Islet precursor cell (in vitro differentiated cells): ENCODE results near the gene LY6G6C.
"Not testable (repeated sequence)": the region's sequence is repeated elsewhere in the genome, so short reads cannot be mapped to it uniquely, and the experiment has no call there.

Source experiments
- DNase-seq: peaks from one replicate; pipeline ENCODE4 v3.0.0-alpha.2; 2018

The LY6G6C gene

DNA sequence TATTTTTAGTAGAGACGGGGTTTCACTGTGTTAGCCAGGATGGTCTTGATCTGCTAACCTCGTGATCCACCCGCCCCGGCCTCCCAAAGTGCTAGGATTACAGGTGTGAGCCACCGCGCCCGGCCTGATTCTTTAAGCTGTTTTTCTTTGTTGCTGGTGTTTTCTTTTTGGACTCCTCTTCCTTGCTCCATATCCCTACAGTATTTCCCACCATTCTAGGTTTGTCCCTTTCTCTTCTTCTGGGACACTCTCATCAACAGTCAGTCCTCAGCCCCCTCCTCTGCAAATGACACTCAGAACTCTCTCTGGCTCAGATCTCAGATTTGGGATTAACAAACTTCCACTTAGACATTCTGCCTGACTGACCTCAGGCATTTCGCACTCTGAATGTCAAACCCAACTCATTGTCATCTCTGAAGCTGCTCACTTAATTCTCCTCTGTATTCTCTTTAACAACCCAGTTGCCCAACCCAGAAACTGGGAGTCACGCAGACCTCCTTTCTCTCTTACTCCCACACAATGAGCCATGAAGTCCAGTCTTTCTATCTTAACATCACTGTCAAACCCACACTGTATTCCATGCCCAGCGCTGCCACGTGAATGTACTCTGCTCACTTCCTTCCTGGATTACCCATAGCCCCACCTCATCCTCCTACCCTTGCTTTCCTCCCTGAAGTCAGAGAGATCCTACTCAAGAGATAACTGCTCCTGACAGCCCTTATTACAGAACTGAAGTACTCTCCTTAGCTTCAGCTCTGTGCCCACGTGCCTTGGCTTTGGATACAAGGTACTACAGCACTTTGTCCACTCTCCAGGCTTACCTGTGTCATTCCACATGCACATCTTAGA, 4.2 kb upstream of the LY6G6C start:
- no peak for DNase-seq

DNA sequence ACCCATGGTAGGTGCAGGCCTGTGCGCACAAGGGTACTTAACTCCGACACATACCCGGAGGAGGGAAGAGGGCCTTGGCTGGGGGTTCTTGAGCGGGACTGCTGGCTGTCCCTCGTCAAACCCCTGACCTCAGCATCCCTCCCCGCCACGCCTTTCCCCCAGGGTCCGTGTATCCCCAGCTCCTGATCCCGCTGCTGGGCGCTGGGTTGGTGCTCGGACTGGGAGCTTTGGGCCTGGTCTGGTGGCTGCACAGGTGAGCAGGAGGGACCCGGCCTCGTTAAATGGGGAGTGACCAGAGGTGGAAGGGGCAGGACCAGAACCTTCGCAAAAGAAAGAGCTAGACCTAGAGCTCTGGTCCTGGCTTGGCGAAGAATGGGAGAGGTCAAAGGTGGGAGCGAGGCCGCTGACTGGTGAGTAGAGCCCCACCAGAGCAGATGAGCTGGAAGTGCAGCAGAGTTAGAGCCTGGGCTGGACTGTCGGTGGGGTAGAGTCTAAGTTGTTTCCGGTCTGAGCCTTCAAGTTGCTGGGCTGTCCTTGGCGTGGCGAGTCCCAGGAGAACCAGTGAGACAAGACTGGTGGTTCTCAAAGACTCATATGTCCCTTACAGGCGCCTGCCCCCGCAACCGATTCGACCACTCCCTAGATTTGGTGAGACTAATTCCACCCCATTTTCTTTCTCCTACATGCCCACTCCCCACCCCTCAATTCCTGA, 2.6 kb upstream of the LY6G6C start:
- no peak for DNase-seq

DNA sequence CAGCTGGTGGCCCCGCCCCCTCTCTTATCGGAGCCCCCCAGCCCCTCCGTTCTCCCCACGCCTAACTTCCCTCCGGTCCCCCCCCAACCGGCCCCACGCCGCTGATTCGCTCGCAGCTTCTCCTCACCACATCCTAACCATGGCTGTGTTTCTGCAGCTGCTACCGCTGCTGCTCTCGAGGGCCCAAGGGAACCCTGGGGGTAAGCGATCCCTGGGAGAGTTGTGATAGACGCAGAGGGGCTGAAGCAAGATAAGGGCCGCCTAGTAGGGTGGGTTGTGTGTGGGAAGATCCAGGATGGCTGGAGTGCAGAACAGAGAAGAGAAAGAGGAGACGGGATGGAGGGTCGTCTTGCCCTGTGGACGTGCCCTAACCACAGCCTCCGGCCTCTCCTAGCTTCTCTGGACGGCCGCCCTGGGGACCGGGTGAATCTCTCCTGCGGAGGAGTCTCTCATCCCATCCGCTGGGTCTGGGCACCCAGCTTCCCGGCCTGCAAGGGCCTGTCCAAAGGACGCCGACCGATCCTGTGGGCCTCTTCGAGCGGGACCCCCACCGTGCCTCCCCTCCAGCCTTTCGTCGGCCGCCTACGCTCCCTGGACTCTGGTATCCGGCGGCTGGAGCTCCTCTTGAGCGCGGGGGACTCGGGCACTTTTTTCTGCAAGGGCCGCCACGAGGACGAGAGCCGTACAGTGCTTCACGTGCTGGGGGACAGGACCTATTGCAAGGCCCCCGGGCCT, 1.9 kb upstream of the LY6G6C start, which contains the start of gene MPIG6B:
MPIG6B (plus strand) TSS at position 129 of the 735 bp plus-strand sequence; CDS start at position 140, 11 bp downstream.
- peak; percentile 42 for DNase-seq

DNA sequence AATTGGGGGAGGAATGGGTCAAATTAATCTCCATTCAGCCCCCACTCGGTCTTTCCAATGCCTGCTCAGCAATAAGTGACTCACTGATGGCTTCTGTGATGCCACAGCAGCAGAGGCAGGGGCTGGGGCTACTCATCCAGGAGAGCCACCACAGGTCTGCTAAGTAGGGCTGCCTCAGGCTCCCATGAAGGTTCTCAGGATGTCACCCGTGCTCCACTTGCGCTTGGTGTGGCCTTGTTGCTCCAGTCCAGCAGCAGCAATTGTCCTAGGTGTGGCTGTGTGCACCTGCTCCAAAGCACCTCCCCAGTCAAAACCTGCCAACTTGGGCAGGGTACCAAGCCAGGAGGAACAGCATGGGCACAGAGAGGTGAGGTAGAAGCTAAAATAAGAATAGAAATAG, 627 bp upstream of the LY6G6C start:
- DNase-seq, result no peak

DNA sequence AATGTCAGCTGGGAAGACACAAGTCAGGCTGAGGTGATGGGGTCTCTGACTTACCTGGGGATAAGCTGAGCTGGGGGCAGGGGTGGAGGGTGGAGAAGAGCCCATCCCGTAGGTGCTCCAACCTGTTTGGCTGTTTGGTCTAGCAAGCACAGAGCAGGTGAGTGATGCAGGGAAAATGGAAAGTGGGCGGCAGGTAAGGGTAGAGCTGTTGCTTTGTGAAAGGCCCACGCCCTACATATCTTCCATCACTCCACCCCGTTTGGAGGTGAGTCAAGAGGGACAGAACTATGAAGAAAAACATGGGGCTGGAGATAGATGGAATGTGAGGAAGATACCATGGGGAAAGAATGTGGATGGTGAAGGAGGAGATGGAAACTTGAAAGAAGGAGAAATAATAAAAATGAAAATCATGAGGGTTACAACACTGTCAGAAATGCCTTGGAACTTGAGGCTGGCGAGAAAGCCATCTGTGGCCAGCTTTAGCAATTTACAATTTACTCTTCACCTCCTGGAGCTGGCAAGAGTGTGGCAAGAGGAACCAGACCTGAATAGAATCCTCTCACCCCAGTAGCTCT, 1.3 kb downstream of the LY6G6C start:
- DNase-seq, result peak; percentile 51

DNA sequence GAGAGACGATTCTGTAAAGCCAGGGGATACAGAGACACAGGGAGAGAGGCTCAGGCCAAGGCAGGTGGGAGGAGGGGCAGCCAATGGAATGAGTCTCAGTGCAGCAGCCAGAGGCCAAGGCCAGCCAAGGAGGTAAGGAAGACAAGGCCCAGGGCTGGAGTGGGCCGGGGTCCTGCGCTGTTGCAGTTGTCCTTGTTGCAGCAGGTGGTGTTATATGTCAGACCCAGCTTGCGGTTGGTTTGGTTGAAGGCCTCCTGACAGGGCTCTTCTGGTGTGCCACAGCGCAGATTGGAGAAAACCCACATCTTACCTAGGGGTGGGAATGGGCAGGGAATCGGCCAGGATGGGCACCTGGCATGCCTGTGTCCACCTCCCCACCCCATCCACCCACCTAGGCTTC, 2.5 kb downstream of the LY6G6C start:
- DNase-seq, result no peak

DNA sequence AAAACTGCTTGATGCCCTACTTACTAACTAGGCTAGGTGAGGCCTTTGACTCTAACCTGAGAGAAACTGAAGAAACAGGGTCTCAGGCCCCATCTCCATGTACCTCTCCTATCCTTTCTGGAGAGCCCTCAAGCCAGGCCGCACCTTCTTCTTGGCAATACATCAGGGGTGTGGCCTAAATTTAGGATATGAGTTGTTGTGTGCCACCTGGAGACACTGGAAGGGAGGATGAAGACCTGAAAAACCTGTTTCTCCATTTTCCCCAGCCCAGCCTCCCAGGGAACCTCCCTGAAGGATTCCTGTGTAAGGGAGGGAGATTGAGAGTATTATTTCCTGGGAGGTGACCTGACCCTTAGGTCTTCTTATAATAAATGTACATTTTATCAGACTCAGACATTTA, 3.3 kb downstream of the LY6G6C start:
- DNase-seq, result peak; percentile 79

DNA sequence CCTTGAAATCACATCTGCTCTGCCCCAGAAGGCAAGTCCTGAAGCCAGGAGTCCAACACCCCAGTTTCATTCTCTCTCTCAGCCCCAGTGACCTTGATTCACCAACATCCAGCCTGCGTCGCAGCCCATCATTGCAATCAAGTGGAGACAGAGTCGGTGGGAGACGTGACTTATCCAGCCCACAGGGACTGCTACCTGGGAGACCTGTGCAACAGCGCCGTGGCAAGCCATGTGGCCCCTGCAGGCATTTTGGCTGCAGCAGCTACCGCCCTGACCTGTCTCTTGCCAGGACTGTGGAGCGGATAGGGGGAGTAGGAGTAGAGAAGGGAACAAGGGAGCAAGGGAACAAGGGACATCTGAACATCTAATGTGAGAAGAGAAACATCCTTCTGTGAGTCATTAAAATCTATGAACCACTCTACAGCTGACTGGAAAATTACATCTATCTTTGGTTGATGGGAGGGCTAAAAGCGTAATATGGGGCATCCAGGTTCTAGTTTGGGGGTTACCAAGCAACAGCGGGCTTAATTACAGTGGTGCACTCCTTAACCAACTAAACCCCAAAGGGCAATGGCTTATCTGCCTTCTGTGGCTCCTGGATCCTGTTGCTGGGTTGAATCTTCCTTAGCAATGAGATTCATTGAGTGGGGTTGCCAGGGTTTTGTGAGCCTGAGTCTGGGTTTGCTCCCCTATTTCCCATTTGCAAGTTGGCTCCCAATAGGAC, 3.9 kb downstream of the LY6G6C start:
- DNase-seq, result peak; percentile 89

DNA sequence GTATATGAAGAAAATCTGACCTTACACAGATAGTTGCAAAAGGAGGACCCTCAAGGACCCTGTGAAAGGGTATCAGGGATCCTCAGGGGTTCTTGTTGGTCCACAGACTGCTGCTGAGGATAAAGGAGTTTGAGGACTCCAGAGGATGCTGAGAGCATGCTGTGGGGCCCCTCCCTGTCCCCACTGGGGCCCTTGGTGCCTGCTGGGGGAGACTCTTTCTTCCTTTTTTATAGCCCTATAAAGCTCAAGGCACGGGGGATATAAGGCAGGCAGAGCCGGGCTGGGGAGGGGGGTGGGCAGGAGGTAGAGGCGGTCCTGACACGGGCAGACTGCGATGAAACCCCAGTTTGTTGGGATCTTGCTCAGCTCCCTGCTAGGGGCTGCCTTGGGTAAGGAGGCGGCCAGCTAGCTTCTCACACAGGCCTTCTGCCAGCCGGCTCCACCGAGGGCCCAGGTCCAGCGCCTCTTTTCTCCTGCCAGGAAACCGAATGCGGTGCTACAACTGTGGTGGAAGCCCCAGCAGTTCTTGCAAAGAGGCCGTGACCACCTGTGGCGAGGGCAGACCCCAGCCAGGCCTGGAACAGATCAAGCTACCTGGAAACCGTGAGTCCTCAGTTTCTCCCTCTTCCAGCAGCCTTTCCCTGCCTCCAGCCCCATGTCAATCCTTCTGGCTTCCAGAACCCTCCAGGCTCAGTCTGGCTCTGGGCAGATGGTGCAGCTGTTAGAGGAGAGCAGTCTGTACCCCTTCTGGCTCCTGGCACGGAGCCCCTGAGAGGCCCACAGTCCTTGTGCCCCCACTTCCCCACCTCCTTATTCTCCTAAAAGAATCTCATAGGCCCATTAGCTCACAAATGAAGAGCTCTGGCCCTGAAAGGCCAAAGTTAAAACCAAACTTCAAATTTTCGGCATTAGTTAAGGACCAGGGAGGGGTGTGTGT, 6.3 kb downstream of the LY6G6C start, which contains the start of gene LY6G6D:
LY6G6D (plus strand) TSS at position 327 of the 937 bp plus-strand sequence; CDS start at position 335, 8 bp downstream.
- DNase-seq, result no peak

DNA sequence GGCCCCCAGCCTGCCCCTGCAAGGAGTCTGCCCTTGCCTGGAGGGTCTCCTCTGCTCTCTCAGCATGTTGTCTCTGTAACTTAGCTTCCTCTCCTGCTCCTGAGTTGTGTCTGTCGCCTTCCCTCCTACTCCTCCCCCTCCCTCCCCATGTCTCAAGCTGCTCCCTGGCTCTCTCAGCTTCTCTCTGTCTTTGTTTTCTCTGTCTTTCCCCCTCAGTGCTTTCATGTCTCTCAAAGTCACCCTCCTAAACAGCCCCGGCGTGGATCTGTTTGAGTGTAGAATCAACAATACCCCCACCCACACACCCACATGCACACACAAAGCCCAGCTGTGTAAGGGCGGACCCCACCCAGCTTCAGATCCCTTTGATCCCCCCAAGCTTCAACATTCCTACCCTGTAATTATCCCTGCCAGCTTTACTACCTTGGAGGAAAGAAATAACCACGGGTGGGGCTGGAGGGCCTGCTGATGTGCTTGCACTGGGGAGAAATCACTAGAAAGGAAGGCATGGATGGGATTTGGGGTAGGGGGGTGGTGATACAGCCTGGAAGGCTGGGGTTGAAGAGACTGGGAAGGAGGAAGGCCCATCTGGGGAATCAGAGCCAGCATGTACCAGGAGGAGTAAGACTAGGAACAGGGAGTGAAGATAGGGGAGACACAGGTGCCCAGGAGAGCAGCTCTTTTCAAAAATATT, 7.4 kb downstream of the LY6G6C start:
- DNase-seq, result peak; percentile 76

DNA sequence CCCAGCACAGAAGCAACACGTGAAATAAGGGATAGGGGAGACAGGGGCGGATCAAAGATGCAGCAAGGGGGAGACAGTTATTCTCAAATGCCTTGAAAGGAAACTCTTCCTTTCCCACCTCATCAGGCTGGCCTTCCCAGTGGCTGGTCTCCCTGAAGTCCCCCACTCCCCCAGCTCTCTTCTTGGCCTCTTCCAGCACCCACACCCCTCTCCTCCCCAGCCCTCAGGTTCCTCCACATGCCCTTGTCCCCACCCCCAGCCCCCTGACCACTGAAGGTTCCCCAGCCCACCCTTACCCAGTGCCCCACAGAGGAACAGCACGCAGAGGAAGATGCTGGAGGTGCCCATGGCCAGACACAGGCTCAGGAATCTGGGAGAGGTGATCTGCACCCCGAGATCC, 8.1 kb downstream of the LY6G6C start:
- DNase-seq, result no peak

DNA sequence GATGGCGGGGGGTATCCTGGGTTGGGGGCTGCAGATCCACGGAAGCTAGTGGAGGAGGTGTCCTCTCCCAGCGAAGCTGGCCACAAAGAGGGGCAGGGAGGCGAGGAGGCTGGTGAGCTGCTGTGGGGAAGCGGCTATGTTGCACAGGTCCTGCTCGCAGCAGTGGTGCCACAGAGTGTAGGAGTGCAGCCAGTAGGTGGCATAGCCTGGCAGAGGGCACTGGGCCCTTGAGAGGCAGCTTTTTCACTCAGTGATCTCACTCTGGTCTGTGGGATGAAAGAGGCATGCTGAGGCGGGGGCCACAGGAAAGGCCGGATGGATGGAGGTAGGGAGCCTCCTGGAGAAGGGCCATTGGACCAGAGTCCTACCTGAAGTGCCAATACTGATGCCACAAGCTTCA, 9.2 kb downstream of the LY6G6C start:
- no peak for DNase-seq

DNA sequence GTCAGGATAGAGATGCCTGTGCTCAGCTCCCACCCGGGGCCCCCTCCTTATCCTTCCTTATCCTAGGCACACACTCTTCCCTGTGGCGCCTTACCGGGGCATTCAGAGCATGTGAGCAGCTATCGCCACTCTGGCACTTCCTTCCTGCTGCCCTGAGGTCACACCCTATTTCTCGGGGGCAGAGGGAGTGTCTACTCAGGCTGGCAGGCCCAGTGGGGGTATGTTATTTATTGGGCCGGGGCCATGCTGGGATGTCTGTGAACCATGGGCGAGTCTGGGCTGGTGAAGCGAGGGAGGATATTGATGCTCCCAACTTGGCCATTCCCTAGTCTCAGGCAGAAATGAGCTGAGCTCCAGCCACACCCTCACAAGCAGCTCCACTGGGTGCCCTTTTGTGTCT, 10.3 kb downstream of the LY6G6C start:
- DNase-seq, result no peak

DNA sequence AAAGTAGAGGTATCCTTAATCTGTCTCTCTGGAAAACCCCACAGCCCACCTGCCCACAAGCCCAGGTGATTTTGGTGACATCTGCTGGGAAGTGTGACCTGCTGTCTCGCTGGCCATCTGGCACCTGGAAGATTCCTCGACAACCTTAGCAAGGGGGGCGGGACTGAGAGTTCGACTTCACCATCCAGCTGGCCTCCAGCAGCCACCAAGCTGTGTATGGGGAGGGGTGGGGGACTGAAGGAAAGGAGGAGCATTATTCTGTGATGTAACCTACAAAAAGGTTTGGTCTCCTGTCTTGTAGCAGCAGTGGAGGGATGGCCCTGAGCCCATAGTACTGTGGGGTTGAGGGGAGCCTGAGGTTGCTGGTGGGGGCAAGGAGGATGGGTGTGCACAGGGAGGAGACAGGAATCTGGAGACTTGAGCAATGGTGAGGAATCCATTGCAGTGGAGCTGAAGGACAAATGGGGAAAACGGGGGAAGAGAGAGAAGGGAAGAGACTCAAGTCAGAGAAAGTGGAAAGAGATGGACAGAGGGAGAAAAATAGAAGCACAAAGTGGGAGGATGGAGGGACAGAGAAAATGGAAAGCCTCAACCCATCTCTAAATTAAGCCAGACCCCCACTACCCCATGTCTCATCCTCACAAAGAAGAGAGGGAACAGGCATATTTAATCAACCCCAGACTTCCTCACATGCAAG, 10.9 kb downstream of the LY6G6C start:
- no peak for DNase-seq

DNA sequence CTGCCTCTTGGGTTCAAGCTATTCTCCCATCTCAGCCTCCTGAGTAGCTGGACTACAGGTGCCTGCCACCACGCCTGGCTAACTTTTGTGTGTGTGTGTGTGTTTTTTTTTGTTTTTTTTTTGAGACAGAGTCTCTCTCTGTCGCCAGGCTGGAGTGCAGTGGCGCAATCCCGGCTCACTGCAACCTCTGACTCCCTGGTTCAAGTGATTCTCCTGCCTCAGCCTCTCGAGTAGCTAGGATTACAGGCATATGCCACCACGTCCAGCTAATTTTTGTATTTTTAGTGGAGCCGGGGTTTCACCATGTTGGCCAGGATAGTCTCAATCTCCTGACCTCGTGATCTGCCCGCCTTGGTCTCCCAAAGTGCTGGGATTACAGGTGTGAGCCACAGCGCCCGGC, 12.4 kb downstream of the LY6G6C start:
- DNase-seq, result not testable (repeated sequence)

DNA sequence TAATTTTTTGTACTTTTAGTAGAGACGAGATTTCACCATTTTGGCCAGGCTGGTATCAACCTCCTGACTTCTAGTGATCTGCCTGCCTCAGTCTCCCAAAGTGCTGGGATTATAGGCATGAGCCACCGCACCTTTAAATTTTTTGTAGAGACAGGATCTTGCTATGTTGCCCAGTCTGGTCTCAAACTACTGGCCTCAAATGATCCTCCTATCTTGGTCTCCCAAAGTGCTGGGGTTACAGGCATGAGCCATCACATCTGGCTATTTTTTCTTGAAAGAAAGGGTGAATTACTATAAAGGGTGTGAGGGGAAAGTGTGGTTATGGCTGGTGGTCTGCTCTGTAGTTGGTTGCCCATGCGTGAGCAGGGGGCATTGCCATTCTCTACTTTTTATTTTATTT, 13.3 kb downstream of the LY6G6C start:
- no peak for DNase-seq

DNA sequence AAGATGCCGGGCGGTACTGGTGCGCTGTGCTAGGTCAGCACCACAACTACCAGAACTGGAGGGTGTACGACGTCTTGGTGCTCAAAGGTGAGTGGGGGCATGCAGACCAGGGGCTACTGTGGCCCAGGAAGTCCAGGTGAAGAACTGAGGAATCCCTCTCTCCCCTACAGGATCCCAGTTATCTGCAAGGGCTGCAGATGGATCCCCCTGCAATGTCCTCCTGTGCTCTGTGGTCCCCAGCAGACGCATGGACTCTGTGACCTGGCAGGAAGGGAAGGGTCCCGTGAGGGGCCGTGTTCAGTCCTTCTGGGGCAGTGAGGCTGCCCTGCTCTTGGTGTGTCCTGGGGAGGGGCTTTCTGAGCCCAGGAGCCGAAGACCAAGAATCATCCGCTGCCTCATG, 13.8 kb downstream of the LY6G6C start:
- no peak for DNase-seq

DNA sequence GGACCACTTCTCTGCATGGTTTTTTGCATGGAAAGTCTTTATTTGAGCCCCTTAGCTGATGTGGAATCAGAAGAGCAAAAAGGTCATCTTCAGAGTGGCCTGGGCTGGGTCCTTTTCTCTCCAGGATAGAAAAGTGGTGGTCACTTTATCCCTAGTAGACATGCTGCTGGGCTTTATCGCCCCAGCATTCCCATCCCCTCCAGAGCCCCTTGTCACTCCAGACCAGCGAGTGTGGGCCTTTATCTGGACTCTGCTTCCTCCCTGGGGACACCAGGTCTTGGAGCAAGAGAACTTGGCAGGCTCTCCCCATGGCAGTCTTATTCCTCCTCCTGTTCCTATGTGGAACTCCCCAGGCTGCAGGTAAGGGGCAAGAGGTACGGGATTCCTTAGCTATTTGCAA, 14.9 kb downstream of the LY6G6C start, which contains the start of gene LY6G6F:
LY6G6F (plus strand) TSS at position 268 of the 400 bp plus-strand sequence; CDS start at position 309, 41 bp downstream.
- no peak for DNase-seq

DNA sequence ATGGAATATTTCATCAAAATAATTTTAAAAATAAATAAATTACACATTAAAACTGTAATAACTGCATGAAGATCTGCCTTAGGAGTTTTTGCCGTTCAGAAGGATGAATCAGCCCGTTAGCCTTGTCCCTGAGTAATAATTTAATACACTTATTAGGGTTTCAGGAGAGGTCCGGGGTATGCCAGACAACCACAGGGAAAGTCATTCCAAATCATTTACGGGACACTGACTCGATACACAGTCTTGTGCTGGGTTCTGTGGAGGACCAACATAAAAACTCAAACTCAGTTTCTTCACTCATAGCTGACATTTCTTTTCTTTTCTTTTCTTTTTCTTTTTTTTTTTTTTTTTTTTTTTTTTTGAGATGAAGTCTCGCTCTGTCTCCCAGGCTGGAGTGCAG, 15.6 kb downstream of the LY6G6C start:
- DNase-seq, result no peak
